ENCODE results near the gene NID1. TPM values are rescaled to one million over a fixed set of nuclear protein-coding genes. Genes with fewer than 3 reads are reported as not detected.

Gene NID1
- polyA plus RNA-seq, 1 donor from 2014 or later = 0.04 TPM

GRCh38 chr1:235953801-235954200, 111.1 kb downstream of the NID1 start:
- Histone ChIP-seq H3K27me3 (ENCODE audit: insufficient read depth, low read depth, low read length) (no peaks in the 10 kb centered on the region), H3K27ac (ENCODE audit: low read length) (no peak overlapping the region), H3K9me3 (ENCODE audit: low read length) (no peaks in the 10 kb centered on the region), H4K20me1 (ENCODE audit: insufficient read depth) (no peaks in the 10 kb centered on the region), H3K4me3 (ENCODE audit: low read length) (no peak overlapping the region), H3K9ac (ENCODE audit: low read length) (no peak overlapping the region), H3K79me2 (replicated peaks; ENCODE audit: insufficient read depth, low read length) (no peaks in the 10 kb centered on the region), H2AFZ (ENCODE audit: low read depth, low read length) (no peak overlapping the region), H3K9me2 (ENCODE audit: insufficient read depth, low read length) (no peaks in the 10 kb centered on the region), H3K36me3 (ENCODE audit: insufficient read depth, low read length) (no peaks in the 10 kb centered on the region), H3F3A (ENCODE audit: insufficient read depth, low read length, poor library complexity, severe bottlenecking) (no peaks in the 10 kb centered on the region), H3K4me2 (ENCODE audit: low read length) (no peak overlapping the region)
- no peak for TF ChIP-seq CTCF (IDR thresholded peaks at IDR 0.05; ENCODE audit: poor library complexity, severe bottlenecking)
- no peak for TF ChIP-seq RAD21 (conservative IDR thresholded peaks at IDR 0.05)
- no peak for TF ChIP-seq EZH2 (IDR thresholded peaks at IDR 0.05; ENCODE audit: borderline replicate concordance, insufficient read depth, low read length, poor library complexity, severe bottlenecking)
- no peak for TF ChIP-seq SMC3 (conservative IDR thresholded peaks at IDR 0.05; ENCODE audit: poor library complexity)
- TF ChIP-seq POLR2AphosphoS5 (IDR thresholded peaks at IDR 0.05) = no peak
- TF ChIP-seq, protein P1, sequence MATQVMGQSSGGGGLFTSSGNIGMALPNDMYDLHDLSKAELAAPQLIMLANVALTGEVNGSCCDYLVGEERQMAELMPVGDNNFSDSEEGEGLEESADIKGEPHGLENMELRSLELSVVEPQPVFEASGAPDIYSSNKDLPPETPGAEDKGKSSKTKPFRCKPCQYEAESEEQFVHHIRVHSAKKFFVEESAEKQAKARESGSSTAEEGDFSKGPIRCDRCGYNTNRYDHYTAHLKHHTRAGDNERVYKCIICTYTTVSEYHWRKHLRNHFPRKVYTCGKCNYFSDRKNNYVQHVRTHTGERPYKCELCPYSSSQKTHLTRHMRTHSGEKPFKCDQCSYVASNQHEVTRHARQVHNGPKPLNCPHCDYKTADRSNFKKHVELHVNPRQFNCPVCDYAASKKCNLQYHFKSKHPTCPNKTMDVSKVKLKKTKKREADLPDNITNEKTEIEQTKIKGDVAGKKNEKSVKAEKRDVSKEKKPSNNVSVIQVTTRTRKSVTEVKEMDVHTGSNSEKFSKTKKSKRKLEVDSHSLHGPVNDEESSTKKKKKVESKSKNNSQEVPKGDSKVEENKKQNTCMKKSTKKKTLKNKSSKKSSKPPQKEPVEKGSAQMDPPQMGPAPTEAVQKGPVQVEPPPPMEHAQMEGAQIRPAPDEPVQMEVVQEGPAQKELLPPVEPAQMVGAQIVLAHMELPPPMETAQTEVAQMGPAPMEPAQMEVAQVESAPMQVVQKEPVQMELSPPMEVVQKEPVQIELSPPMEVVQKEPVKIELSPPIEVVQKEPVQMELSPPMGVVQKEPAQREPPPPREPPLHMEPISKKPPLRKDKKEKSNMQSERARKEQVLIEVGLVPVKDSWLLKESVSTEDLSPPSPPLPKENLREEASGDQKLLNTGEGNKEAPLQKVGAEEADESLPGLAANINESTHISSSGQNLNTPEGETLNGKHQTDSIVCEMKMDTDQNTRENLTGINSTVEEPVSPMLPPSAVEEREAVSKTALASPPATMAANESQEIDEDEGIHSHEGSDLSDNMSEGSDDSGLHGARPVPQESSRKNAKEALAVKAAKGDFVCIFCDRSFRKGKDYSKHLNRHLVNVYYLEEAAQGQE (IDR thresholded peaks at IDR 0.05; ENCODE audit: borderline replicate concordance) = no peak
- TF ChIP-seq MXI1 (conservative IDR thresholded peaks at IDR 0.05; ENCODE audit: poor library complexity, severe bottlenecking) = no peak
- TF ChIP-seq TAF1 (IDR thresholded peaks at IDR 0.05; ENCODE audit: low read depth) = no peak
- no peak for TF ChIP-seq EP300 (conservative IDR thresholded peaks at IDR 0.05; ENCODE audit: poor library complexity, severe bottlenecking)

GRCh38 chr1:235952950-235953615, 111.8 kb downstream of the NID1 start:
- H3K9me2 ChIP-seq (ENCODE audit: insufficient read depth, low read length) = no peaks in the 10 kb centered on the region
- H3K9me3 ChIP-seq (ENCODE audit: low read length) = no peaks in the 10 kb centered on the region
- TF ChIP-seq, protein P1 (IDR thresholded peaks at IDR 0.05; ENCODE audit: borderline replicate concordance) = no peak
- no peak for TF ChIP-seq TAF1 (IDR thresholded peaks at IDR 0.05; ENCODE audit: low read depth)
- no peak for TF ChIP-seq MXI1 (conservative IDR thresholded peaks at IDR 0.05; ENCODE audit: poor library complexity, severe bottlenecking)
- TF ChIP-seq EP300 (conservative IDR thresholded peaks at IDR 0.05; ENCODE audit: poor library complexity, severe bottlenecking) = no peak
- no peaks in the 10 kb centered on the region for H4K20me1 ChIP-seq (ENCODE audit: insufficient read depth)
- no peak overlapping the region for H2AFZ ChIP-seq (ENCODE audit: low read depth, low read length)
- H3K27me3 ChIP-seq (ENCODE audit: insufficient read depth, low read depth, low read length) = no peaks in the 10 kb centered on the region
- H3K27ac ChIP-seq (ENCODE audit: low read length) = no peak overlapping the region
- H3K36me3 ChIP-seq (ENCODE audit: insufficient read depth, low read length) = no peaks in the 10 kb centered on the region
- H3F3A ChIP-seq (ENCODE audit: insufficient read depth, low read length, poor library complexity, severe bottlenecking) = no peaks in the 10 kb centered on the region
- H3K4me3 ChIP-seq (ENCODE audit: low read length) = no peak overlapping the region
- no peak overlapping the region for H3K9ac ChIP-seq (ENCODE audit: low read length)
- no peak overlapping the region for H3K4me2 ChIP-seq (ENCODE audit: low read length)
- H3K79me2 ChIP-seq (replicated peaks; ENCODE audit: insufficient read depth, low read length) = no peaks in the 10 kb centered on the region
